Muscle of leg (tissue), 11 donors: Measurements from ENCODE around the gene MAPK4. TPM values are rescaled to one million over a fixed set of nuclear protein-coding genes. Genes with fewer than 3 reads are reported as not detected.
"Not testable (repeated sequence)": the region's sequence is repeated elsewhere in the genome, so short reads cannot be mapped to it uniquely, and the experiment has no call there.

Source experiments
- DNase-seq: peaks from one replicate; pipeline ENCODE4 v3.0.0; 2013
- H3K27ac ChIP-seq: one replicate; pipeline ENCODE4 v1.5.1; 2013; ENCODE audit warnings: mild to moderate bottlenecking, low read length, control low read depth
- H3K27me3 ChIP-seq: one replicate; pipeline ENCODE4 v1.6.1; 2013; ENCODE audit warnings: low read length; ENCODE audit not compliant: control insufficient read depth, insufficient read depth
- H3K36me3 ChIP-seq: one replicate; pipeline ENCODE4 v1.6.1; 2013; ENCODE audit warnings: low read length; ENCODE audit not compliant: control insufficient read depth, insufficient read depth
- H3K4me1 ChIP-seq: one replicate; pipeline ENCODE4 v1.6.1; 2013; ENCODE audit warnings: low read length; ENCODE audit not compliant: control insufficient read depth, insufficient read depth
- H3K4me3 ChIP-seq: one replicate; pipeline ENCODE4 v1.5.1; 2013; ENCODE audit warnings: low read length, control low read depth
- H3K9me3 ChIP-seq: replicated peaks from 2 replicates; pipeline ENCODE4 v1.6.1; 2013; ENCODE audit warnings: low read depth, low read length; ENCODE audit not compliant: control insufficient read depth
- WGBS: methylation state at CpG from one replicate; pipeline ENCODE4 v1.1.5; 2013; ENCODE audit warnings: missing lambda C conversion rate; ENCODE audit not compliant: insufficient coverage; 5-methylcytosine and 5-hydroxymethylcytosine counted together
- polyA plus RNA-seq, 8 donors: library from polyadenylated mRNA; unstranded; fragments of 120-200 nt; gene quantifications; one replicate each; pipeline versions ENCODE4 v1.2.1 to v1.2.3, GENCODE V29; 2013; ENCODE audit warnings: inconsistent platforms in 1 of 8, low replicate concordance in 1 of 8; ENCODE audit not compliant: insufficient read length in 8 of 8, insufficient read depth in 1 of 8
- total RNA-seq: library from RNA; stranded (reverse); fragments of 120-200 nt; gene quantifications from one replicate; pipeline ENCODE4 v1.2.4, GENCODE V29; 2013

MAPK4 gene
- total and polyA plus RNA-seq, 9 donors = 4.2 to 9.6 (median 4.8) TPM

DNA sequence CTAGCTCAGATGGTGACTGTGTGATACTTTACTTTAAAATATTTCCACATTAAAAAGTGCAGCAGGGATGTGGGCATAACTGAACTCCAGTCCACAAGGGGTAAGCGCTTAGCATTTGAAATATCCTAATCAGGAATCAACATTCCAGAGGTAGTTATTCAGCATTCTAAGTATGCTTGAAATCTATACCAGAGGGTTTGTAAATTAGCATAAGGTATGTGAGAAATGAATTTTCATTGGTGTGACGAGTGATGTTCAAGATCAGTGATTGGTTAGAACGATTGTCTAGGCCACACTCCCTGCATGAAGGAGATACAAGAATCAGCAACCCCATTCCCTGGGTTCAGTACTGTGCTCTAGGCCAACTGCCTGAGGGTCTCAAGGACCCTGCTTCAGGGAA, 42.6 kb downstream of the MAPK4 start:
- H3K4me3 ChIP-seq = no peak overlapping the region
- H3K27me3 ChIP-seq = no peaks in the 10 kb centered on the region
- WGBS = no CpG with 5 or more reads among the region's 3 CpGs
- no peaks in the 10 kb centered on the region for H3K9me3 ChIP-seq
- no peaks in the 10 kb centered on the region for H3K36me3 ChIP-seq
- no peak for DNase-seq
- no peak overlapping the region for H3K27ac ChIP-seq
- H3K4me1 ChIP-seq = no peaks in the 10 kb centered on the region

GRCh38 chr18:50606609-50607008, 46.7 kb downstream of the MAPK4 start:
- Histone ChIP-seq H3K9me3 (no peaks in the 10 kb centered on the region), H3K4me3 (no peak overlapping the region), H3K27ac (no peak overlapping the region), H3K27me3 (no peaks in the 10 kb centered on the region), H3K4me1 (no peaks in the 10 kb centered on the region), H3K36me3 (no peaks in the 10 kb centered on the region)
- peak; percentile 11 for DNase-seq
- WGBS = 85% methylated on average over 5 of the region's 5 CpGs

DNA sequence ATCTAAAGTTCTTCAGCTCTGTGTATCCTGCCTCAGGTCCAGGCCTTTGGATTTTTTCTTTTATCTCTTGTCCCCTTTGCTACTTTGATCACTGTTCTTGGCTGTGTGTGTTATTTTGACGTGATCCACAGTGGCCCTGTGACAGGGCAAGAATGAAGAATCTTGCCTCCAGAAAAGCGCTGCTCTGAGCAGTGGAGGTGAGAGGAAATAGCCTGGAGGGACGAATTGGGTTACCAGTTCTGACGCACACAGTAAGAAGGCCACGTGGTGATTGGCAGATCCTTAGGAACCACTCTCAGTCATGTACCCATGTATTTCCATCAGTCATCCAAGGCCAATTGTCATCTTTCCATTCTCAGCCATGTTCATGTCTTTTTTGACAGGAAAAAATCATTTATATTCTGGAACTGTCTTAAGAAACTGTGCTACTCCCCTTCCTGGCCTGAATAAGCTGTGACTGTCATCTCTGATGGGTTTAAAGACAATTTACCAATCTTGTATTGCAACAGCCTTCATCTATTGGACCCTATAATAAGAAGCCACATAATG, 47.6 kb downstream of the MAPK4 start:
- no peak for DNase-seq
- no peaks in the 10 kb centered on the region for H3K9me3 ChIP-seq
- 79% methylated on average over 3 of the region's 5 CpGs for WGBS

DNA sequence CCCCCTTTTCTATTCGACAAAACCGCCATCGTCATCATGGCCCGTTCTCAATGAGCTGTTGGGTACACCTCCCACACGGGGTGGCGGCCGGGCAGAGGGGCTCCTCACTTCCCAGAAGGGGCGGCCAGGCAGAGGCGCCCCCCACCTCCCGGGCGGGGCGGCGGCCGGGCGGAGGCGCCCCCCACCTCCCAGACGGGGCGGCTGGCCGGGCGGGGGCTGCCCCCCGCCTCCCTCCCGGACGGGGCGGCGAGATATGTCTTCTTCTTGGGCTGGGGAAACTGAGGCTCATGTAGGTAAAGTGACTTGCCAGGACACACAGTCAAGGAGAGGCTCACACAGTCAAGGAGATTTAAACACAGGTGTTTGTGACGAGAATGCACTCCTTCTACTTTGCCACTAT, 49.3 kb downstream of the MAPK4 start:
- not testable (repeated sequence) for H3K36me3 ChIP-seq
- 91% methylated on average over 20 of the region's 26 CpGs for WGBS

More for the DNA sequence above, 47.6 kb downstream of the MAPK4 start:
- no peak overlapping the region for H3K4me3 ChIP-seq
- no peak overlapping the region for H3K27ac ChIP-seq
- no peaks in the 10 kb centered on the region for H3K27me3 ChIP-seq
- H3K4me1 ChIP-seq = no peaks in the 10 kb centered on the region
- no peaks in the 10 kb centered on the region for H3K36me3 ChIP-seq

DNA sequence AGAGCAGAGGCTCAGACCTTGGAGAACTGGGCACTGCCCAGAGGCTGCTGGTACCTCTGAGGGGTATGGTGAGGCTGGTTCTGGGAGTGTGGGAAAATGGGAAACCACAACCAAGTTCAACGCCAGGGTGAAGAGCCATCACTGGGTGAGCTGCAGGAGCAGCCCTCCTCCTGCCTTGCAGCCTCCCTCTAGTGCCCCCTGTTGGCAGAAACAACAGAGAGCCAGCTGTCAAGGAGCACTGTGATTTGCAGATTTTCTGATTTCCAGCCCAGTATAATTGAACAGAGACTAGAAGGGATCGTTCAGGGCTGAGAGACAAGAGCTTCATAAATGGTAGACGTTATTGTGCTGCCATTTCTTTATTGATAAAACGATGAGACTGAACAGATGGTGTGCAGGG, 50.5 kb downstream of the MAPK4 start:
- Histone ChIP-seq H3K9me3 (peaks cover 2% of the 10 kb centered on the region), H3K4me1 (no peaks in the 10 kb centered on the region), H3K27me3 (no peaks in the 10 kb centered on the region), H3K4me3 (no peak overlapping the region), H3K36me3 (no peaks in the 10 kb centered on the region), H3K27ac (no peak overlapping the region)
- WGBS = 91% methylated on average over 4 of the region's 4 CpGs
- DNase-seq = no peak

More for the DNA sequence above, 49.3 kb downstream of the MAPK4 start:
- not testable (repeated sequence) for H3K4me3 ChIP-seq, DNase-seq, H3K9me3 ChIP-seq, H3K4me1 ChIP-seq, H3K27me3 ChIP-seq, H3K27ac ChIP-seq

GRCh38 chr18:50611529-50611941, 51.6 kb downstream of the MAPK4 start:
- Histone ChIP-seq H3K9me3 (peaks cover 2% of the 10 kb centered on the region), H3K27ac (no peak overlapping the region), H3K4me1 (no peaks in the 10 kb centered on the region), H3K4me3 (no peak overlapping the region), H3K36me3 (no peaks in the 10 kb centered on the region), H3K27me3 (no peaks in the 10 kb centered on the region)
- 74% methylated on average over 4 of the region's 5 CpGs for WGBS
- DNase-seq = no peak

GRCh38 chr18:50614838-50615237, 55.0 kb downstream of the MAPK4 start:
- Histone ChIP-seq H3K27ac (no peak overlapping the region), H3K36me3 (no peaks in the 10 kb centered on the region), H3K4me3 (no peak overlapping the region), H3K27me3 (no peaks in the 10 kb centered on the region), H3K9me3 (peaks cover 2% of the 10 kb centered on the region), H3K4me1 (peaks cover 2% of the 10 kb centered on the region)
- DNase-seq = no peak
- WGBS = 90% methylated on average over 3 of the region's 5 CpGs

DNA sequence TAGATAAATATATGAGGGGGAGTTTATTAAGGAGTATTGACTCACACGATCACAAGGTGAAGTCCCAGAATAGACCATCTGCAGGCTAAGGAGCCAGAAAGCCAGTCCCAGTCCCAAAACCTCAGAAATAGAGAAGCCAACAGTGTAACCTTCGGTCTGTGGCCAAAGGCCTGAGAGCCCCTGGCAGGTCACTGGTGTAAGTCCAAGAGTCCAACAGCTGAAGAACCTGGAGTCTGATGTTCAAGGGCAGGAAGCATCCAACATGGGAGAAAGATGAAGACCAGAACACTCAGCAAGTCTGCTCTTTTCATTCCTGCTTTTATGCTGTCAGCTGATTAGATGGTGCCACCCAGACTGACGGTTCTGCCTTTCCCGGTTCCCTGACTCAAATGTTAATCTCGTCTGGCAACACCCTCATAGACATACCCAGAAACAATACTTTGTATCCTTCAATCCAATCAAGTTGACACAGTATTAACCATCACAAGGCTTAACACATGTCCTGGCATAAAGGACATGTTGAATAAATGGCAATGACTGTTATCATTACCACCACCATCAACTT, 56.7 kb downstream of the MAPK4 start:
- no peak overlapping the region for H3K27ac ChIP-seq
- DNase-seq = no peak
- peaks cover 2% of the 10 kb centered on the region for H3K9me3 ChIP-seq
- no peaks in the 10 kb centered on the region for H3K36me3 ChIP-seq
- H3K4me1 ChIP-seq = peaks cover 2% of the 10 kb centered on the region
- no peaks in the 10 kb centered on the region for H3K27me3 ChIP-seq
- H3K4me3 ChIP-seq = no peak overlapping the region
- WGBS = 77% methylated on average over 3 of the region's 5 CpGs

- Histone ChIP-seq H3K4me1 (peaks cover 2% of the 10 kb centered on the region), H3K27ac (no peak overlapping the region), H3K27me3 (no peaks in the 10 kb centered on the region), H3K9me3 (no peaks in the 10 kb centered on the region), H3K4me3 (no peak overlapping the region), H3K36me3 (no peaks in the 10 kb centered on the region)
- DNase-seq = no peak
- 83% methylated on average over 1 of the region's 4 CpGs for WGBS
Observed at GRCh38 chr18:50619861-50620275, 60.0 kb downstream of the MAPK4 start.

- no CpG with 5 or more reads among the region's 2 CpGs for WGBS
- H3K36me3 ChIP-seq = no peaks in the 10 kb centered on the region
- H3K27ac ChIP-seq = no peak overlapping the region
- no peak for DNase-seq
- H3K27me3 ChIP-seq = no peaks in the 10 kb centered on the region
- peaks cover 4% of the 10 kb centered on the region for H3K4me1 ChIP-seq
- H3K9me3 ChIP-seq = no peaks in the 10 kb centered on the region
- H3K4me3 ChIP-seq = no peak overlapping the region
Observed at GRCh38 chr18:50620319-50620718, 60.4 kb downstream of the MAPK4 start.

GRCh38 chr18:50621366-50621765, 61.5 kb downstream of the MAPK4 start:
- H3K36me3 ChIP-seq = no peaks in the 10 kb centered on the region
- no peak overlapping the region for H3K4me3 ChIP-seq
- H3K27ac ChIP-seq = no peak overlapping the region
- H3K27me3 ChIP-seq = no peaks in the 10 kb centered on the region
- no peak for DNase-seq
- no peaks in the 10 kb centered on the region for H3K9me3 ChIP-seq
- 83% methylated on average over 1 of the region's 2 CpGs for whole genome bisulfite sequencing
- peaks cover 4% of the 10 kb centered on the region for H3K4me1 ChIP-seq
